Nucleus accumbens (tissue), 56 donors: ENCODE results near the gene SSC5D.
A peak's percentile ranks its signal among the peaks of the same experiment; 100 is the strongest.
"Not testable (repeated sequence)": the region's sequence is repeated elsewhere in the genome, so short reads cannot be mapped to it uniquely, and the experiment has no call there.

ENCODE experiments used
- DNase-seq, 56 donors: peaks; one replicate each; lab custom pipeline; 2025; lab: John Stamatoyannopoulos, UW

The SSC5D gene

DNA sequence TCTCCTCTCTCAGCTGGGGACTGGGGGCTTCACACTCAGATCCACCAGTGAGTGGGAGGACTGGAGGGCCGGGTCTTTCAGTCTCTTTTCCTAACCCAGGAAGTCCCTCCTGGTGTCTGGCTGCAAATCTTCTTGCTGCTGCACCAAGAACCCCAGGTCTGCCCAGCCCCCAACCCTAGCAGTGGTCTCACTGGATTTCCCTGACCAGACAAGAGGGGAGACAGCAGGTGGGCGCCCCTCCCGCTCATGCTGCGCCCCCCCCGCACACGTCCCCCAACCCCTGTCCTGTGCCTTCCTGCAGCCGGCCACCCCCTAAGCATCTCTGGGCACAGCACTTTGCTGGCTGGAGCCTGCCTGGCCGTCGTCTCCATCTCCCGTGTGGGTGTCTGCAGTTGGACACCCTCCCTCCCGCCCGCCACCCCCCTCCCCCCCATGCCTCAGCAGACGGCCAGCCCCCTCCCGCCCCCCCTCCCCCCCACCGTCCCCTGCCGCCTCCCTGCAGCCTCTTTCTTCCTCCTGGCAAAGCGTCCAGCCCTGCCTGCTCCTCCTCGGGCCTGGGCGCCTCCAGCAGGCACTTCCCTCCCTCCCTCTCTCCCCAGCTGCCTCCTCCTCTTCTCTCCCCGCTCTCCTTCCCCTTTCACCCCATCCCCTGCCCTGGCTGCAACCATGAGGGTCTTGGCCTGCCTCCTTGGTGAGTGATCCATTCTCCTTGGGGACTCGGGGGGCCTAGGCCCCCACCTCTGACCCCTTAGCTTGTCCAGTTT, at the start of gene SSC5D:
TSS of gene SSC5D (plus strand) at position 513 of the 764 bp plus-strand sequence. CDS start at position 667, 154 bp downstream.
- DNase-seq: peak in 8 of 56 donors; percentile 12 to 43 (median 22)

- no peak for DNase-seq
Measured at GRCh38 chr19:55439052-55439451, 49.2 kb upstream of the SSC5D start.

GRCh38 chr19:55440411-55441105, 47.7 kb upstream of the SSC5D start:
- peak in 3 of 56 donors; percentile 2 to 22 (median 20) for DNase-seq

- no peak for DNase-seq
Measured at GRCh38 chr19:55441319-55441691, 46.9 kb upstream of the SSC5D start.

DNA sequence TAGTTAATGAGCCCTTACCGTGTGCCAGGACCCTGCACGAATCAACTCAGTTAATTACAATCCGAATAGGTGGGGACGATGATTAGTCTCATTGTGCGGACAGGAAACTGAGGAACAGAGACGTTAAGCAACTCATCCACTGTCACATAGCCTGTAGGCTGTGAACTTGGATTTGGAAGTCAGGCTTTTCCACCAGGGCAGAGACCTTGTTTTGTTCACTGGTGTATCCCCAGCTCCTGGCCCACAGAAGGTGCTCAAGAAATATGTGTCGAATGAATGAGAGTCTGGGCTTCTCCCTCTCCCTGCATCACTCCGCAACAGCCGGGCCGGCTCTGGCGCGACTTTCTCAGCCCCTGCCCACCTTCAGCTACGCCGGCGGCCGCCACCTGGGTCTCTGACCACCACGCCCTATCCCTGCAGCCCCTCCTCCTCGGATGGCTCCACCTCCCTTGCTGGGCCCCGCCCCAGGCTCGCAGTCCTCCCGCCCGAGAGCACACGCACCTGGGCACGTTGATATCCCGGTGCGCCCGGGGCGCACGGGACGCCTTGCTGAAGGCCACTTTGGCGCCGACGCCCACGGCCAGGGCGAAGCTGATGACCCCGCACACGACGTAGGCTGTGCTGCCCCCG, 46.4 kb upstream of the SSC5D start:
- peak in 11 of 56 donors; percentile 10 to 50 (median 30) for DNase-seq

DNA sequence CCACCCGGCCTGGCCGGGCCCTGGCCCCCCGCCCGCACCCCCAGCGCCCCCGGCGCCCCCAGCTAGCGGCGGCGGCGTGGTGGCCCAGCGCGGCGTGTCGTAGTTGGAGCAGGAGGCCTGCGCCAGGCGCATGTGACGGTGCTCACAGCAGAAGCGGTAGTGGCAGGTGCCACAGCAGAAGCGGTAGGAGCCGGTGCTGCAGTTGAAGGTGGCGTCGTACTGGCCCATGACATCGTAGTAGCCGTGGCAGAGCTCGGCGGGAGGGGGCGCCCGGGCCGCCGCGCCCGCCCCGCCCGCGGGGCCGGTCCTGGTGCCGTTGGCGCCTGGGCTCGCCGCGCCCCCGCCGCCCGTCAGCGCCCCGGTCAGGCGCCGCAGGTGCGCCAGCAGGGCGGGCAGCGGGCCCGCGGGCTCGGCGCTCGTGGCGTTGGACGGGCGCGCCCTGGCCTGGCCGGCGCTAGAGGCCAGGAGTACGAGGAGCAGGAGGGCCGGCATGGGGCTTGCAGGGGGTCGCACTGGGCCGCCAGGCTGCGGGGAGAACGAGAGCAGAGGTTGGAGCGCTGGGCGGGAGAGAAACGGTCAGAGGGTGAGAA, 45.8 kb upstream of the SSC5D start:
- peak in 16 of 56 donors; percentile 13 to 46 (median 26) for DNase-seq

- peak in 41 of 56 donors; percentile 9 to 77 (median 52) for DNase-seq
Measured at GRCh38 chr19:55443045-55443823, 45.0 kb upstream of the SSC5D start, which contains the start of gene SHISA7. Gene SHISA7, minus strand, starts transcription at chr19:55443300. Its CDS starts 437 bp downstream, at chr19:55442863.

GRCh38 chr19:55443824-55444480, 44.3 kb upstream of the SSC5D start:
- no peak for DNase-seq

GRCh38 chr19:55444646-55445045, 43.6 kb upstream of the SSC5D start:
- peak in 4 of 56 donors; percentile 8 to 31 (median 19) for DNase-seq

DNA sequence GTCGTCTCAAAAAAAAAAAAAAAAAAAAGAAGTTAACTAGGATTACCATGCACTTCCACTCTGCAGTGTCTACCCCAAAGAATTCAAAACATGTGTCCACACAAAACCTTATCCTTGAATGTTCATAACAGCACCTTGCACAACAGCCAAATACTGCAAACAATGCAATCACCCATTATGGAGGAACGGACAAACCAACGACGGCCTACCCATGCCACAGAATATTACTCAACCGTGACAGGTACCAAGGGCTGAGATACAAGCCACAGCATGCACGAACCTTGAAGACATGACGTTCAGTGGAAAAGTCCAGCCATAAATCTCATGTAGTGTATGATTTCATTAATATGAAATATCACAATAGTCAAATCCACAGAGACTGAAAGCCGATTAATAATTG, 42.2 kb upstream of the SSC5D start:
- DNase-seq: no peak

GRCh38 chr19:55447421-55448174, 40.6 kb upstream of the SSC5D start:
- peak in 48 of 56 donors; percentile 17 to 79 (median 58) for DNase-seq

GRCh38 chr19:55448175-55448490, 40.1 kb upstream of the SSC5D start:
- not testable (repeated sequence) for DNase-seq

GRCh38 chr19:55449469-55449868, 38.8 kb upstream of the SSC5D start:
- peak in 13 of 56 donors; percentile 11 to 63 (median 31) for DNase-seq

GRCh38 chr19:55451163-55451964, 36.9 kb upstream of the SSC5D start:
- DNase-seq: peak in 2 of 56 donors; percentile 33 to 58

- DNase-seq: peak in 48 of 56 donors; percentile 13 to 84 (median 54)
Measured at GRCh38 chr19:55451965-55452748, 36.1 kb upstream of the SSC5D start.

DNA sequence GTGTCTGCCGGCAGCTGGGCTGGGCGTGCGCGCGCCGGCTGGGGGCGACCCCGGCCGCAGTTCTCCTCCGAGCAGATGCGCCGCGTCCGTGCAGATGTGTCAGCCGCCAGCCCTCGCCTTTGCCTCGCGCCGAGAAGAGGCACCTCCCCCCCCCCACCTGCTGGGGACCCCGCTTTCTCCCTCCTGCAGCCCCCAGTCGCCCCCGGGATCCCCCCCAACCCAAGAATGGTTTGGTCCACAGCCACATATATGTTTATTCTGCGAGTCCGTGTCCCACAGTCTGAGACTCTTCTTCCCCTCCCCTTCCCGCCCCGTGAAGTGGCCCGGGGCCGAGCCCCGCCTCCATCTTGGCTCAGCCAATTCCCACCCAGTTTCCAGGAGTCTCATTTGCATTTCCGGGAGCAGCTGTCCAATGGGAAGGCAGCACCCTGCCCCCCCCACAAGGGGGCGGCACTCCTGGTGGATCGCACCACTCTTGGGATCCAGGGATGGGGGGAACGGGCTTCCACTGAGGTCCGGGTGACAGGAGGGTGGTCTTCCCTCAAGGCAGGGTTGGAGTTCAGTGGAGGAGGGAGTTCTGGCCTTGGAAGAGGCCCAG, 35.4 kb upstream of the SSC5D start:
- DNase-seq: peak; percentile 47 to 98 (median 94)
